Measurements from ENCODE around the gene ZNF276.
A peak's percentile ranks its signal among the peaks of the same experiment; 100 is the strongest.

The ZNF276 gene

DNA sequence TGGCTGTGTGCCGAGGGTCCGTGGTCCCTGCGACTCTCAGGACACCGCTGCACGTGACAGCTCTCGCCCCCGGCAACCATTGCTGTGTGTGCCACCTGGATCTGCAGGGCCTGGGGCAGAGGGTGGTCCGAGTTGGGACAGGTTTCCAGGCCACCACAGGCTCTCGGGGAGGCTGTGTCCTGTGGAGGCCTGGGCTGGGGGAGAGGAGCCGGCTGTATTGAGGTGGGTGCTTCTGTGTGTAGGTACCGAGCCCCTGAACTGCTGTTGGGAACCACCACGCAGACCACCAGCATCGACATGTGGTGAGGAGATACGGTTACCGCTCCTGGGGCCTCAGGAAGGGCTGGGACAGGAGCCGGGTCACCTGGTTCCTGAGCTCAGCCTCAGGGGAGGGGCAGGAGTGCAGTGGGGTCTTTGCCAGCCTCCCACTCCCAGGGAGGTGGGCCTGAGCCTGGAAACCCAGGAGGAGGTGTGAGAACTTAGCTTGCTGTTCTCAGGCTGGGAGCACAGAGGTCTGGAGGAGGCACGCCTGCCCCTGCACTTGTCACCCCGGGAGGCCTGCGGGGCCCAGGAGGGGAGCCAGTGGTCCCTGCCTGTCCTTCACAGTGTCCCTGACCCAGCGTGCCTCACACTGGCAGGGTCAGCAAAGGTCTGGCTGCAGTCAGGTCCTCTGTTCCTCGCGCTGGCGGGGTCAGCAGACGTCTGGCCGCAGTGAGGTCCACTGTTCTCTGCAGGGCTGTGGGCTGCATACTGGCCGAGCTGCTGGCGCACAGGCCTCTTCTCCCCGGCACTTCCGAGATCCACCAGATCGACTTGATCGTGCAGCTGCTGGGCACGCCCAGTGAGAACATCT, 27.2 kb upstream of the ZNF276 start:
- H3K27ac ChIP-seq: peak overlapping the region; percentile 98
- no peak for TF ChIP-seq ZFX (IDR thresholded peaks at IDR 0.05; ENCODE audit: borderline replicate concordance)
- TF ChIP-seq, protein P1, sequence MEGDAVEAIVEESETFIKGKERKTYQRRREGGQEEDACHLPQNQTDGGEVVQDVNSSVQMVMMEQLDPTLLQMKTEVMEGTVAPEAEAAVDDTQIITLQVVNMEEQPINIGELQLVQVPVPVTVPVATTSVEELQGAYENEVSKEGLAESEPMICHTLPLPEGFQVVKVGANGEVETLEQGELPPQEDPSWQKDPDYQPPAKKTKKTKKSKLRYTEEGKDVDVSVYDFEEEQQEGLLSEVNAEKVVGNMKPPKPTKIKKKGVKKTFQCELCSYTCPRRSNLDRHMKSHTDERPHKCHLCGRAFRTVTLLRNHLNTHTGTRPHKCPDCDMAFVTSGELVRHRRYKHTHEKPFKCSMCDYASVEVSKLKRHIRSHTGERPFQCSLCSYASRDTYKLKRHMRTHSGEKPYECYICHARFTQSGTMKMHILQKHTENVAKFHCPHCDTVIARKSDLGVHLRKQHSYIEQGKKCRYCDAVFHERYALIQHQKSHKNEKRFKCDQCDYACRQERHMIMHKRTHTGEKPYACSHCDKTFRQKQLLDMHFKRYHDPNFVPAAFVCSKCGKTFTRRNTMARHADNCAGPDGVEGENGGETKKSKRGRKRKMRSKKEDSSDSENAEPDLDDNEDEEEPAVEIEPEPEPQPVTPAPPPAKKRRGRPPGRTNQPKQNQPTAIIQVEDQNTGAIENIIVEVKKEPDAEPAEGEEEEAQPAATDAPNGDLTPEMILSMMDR (IDR thresholded peaks at IDR 0.05): no peak

DNA sequence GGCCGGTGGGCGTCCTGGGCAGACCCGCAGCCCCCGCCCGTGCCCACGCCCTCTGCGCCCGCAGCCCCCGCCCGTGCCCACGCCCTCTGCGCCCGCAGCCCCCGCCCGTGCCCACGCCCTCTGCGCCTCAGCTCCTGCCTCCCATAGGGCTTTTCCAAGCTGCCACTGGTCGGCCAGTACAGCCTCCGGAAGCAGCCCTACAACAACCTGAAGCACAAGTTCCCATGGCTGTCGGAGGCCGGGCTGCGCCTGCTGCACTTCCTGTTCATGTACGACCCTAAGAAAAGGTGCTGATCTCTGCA, 26.6 kb upstream of the ZNF276 start:
- peak overlapping the region; percentile 98 for H3K27ac ChIP-seq

DNA sequence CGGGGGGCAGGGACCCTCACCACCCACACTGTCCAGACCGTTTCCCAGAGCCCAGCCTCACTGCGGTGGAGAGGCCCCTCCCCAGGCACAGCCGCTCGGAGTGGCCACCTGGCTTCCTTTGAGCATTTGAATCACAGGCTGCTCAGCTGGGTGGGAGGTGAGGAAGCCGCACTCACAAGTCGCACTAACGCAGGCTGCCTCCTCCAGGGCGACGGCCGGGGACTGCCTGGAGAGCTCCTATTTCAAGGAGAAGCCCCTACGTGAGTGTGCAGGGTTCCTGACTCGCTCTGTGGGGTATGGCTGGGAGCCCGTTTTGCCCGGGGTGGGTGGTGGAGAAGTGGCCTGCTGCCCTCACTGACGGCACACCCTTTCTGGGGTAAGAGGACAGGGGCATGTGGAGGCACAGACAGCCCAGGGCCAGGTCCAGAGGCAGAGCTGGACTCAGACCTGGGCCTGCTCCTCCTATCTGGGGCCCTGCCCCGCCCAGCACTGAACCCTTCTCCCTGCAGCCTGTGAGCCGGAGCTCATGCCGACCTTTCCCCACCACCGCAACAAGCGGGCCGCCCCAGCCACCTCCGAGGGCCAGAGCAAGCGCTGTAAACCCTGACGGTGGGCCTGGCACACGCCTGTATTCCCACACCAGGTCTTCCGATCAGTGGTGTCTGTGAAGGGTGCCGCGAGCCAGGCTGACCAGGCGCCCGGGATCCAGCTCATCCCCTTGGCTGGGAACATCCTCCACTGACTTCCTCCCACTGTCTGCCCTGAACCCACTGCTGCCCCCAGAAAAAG, 26.1 kb upstream of the ZNF276 start:
- no peak for TF ChIP-seq ZFX (IDR thresholded peaks at IDR 0.05; ENCODE audit: borderline replicate concordance)
- TF ChIP-seq, protein P1 (IDR thresholded peaks at IDR 0.05): no peak
- H3K27ac ChIP-seq: peak overlapping the region; percentile 98

DNA sequence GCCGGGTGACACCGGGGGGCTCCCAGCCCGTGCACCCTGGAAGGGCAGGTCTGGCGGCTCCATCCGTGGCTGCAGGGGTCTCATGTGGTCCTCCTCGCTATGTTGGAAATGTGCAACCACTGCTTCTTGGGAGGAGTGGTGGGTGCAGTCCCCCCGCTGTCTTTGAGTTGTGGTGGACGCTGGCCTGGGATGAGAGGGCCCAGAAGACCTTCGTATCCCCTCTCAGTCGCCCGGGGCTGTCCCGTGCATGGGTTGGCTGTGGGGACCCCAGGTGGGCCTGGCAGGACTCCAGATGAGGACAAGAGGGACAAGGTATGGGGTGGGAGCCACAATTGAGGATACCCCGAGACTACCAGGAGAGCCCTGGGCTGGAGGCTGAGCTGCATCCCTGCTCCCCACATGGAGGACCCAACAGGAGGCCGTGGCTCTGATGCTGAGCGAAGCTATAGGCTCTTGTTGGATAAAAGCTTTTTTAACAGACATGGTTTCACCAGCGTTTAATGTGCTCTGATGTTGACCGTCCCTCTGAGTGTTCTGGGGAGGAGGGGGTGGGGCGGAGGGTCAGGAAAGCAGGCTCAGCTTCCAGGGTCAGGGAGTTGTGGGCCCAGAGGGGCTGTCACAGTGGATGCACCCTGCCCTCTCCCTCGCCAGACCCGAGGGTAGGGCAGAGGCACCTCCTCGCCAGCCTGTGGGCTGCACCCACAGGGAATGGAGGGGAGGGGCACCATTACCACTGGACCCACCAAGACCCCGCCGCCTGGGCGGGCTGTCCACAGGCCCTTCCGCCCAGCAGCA, 25.3 kb upstream of the ZNF276 start:
- no peak for TF ChIP-seq ZFX (IDR thresholded peaks at IDR 0.05; ENCODE audit: borderline replicate concordance)
- TF ChIP-seq, protein P1 (IDR thresholded peaks at IDR 0.05): no peak
- peak overlapping the region; percentile 98 for H3K27ac ChIP-seq

GRCh38 chr16:89696670-89697128, 24.6 kb upstream of the ZNF276 start:
- TF ChIP-seq ZFX (IDR thresholded peaks at IDR 0.05; ENCODE audit: borderline replicate concordance): no peak
- TF ChIP-seq, protein P1 (IDR thresholded peaks at IDR 0.05): no peak

GRCh38 chr16:89697161-89697615, 24.1 kb upstream of the ZNF276 start:
- peak overlapping the region; percentile 98 for H3K27ac ChIP-seq
- TF ChIP-seq ZFX (IDR thresholded peaks at IDR 0.05; ENCODE audit: borderline replicate concordance): no peak
- TF ChIP-seq, protein P1 (IDR thresholded peaks at IDR 0.05): no peak

More at GRCh38 chr16:89696670-89697128, 24.6 kb upstream of the ZNF276 start:
- peak overlapping the region; percentile 98 for H3K27ac ChIP-seq

GRCh38 chr16:89697616-89698331, 23.6 kb upstream of the ZNF276 start:
- peak overlapping the region; percentile 98 for H3K27ac ChIP-seq
- TF ChIP-seq ZFX (IDR thresholded peaks at IDR 0.05; ENCODE audit: borderline replicate concordance): no peak
- TF ChIP-seq, protein P1 (IDR thresholded peaks at IDR 0.05): no peak

DNA sequence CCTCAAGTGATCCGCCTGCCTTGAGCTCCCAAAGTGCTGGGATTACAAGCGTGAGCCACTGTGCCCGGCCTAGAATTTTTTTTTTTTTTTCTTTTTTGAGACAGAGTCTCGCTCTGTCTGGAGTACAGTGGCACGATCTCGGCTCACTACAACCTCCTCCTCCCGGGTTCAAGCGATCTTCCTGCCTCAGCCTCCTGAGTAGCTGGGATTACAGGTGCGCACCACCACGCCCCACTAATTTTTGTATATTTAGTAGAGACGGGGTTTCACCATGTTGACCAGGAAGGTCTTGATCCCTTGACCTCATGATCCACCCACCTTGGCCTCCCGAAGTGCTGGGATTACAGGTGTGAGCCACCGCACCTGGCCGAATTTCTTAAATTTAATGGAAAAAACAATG, 22.6 kb upstream of the ZNF276 start:
- peak overlapping the region; percentile 98 for H3K27ac ChIP-seq

- H3K27ac ChIP-seq: peak overlapping the region; percentile 98
Observed at GRCh38 chr16:89699629-89700099, 21.7 kb upstream of the ZNF276 start.
